ENCODE data around the gene CELSR1. TPM values are rescaled to one million over a fixed set of nuclear protein-coding genes. Genes with fewer than 3 reads are reported as not detected.

CELSR1 gene
- total RNA-seq, 1 experiment from 2014 or later: 22.6 TPM

- H3K56ac ChIP-seq (ENCODE audit: insufficient read length, low read depth, low read length): no peak overlapping the region
- no peak overlapping the region for H3T11ph ChIP-seq (ENCODE audit: low read length)
- no peak overlapping the region for H2BK15ac ChIP-seq (ENCODE audit: low read depth, low read length)
- H4K5ac ChIP-seq (ENCODE audit: insufficient read length, low read depth, low read length): no peak overlapping the region
- Mint-ChIP-seq H3K36me3 (ENCODE audit: insufficient read depth in 1 of 3, low read depth in 3 of 3) (peaks cover 4 to 12% (median 7%) of the 10 kb centered on the region in 3 experiments; a peak in 6 of 7 replicates), H3K4me1 (peaks cover 2 to 7% of the 10 kb centered on the region in 2 experiments; a peak in 1 of 4 replicates), H3K27me3 (ENCODE audit: low read depth) (no peaks in the 10 kb centered on the region), H3K4me3 (no peak overlapping the region), H3K9me3 (no peaks in the 10 kb centered on the region; a peak in 1 of 5 replicates), H3K27ac (no peak overlapping the region)
- H3K4me1 ChIP-seq (ENCODE audit: insufficient read depth, low read length): no peaks in the 10 kb centered on the region
- no peak overlapping the region for H3K27ac ChIP-seq (ENCODE audit: insufficient read length, low read depth, low read length)
- no peak overlapping the region for H2BK5ac ChIP-seq (ENCODE audit: insufficient read length, low read length)
- H2AFZ ChIP-seq (ENCODE audit: low read length): no peak overlapping the region
- H3K23me2 ChIP-seq (ENCODE audit: insufficient read length, low read depth, low read length, poor library complexity, severe bottlenecking): peaks cover 3% of the 10 kb centered on the region
- H2BK20ac ChIP-seq (ENCODE audit: low read depth, low read length, poor library complexity, severe bottlenecking): no peak overlapping the region
- H4K91ac ChIP-seq (ENCODE audit: insufficient read length, low read depth, low read length): no peak overlapping the region
- no peak overlapping the region for H3K4ac ChIP-seq (ENCODE audit: low read depth, low read length)
- TF ChIP-seq, protein P1, sequence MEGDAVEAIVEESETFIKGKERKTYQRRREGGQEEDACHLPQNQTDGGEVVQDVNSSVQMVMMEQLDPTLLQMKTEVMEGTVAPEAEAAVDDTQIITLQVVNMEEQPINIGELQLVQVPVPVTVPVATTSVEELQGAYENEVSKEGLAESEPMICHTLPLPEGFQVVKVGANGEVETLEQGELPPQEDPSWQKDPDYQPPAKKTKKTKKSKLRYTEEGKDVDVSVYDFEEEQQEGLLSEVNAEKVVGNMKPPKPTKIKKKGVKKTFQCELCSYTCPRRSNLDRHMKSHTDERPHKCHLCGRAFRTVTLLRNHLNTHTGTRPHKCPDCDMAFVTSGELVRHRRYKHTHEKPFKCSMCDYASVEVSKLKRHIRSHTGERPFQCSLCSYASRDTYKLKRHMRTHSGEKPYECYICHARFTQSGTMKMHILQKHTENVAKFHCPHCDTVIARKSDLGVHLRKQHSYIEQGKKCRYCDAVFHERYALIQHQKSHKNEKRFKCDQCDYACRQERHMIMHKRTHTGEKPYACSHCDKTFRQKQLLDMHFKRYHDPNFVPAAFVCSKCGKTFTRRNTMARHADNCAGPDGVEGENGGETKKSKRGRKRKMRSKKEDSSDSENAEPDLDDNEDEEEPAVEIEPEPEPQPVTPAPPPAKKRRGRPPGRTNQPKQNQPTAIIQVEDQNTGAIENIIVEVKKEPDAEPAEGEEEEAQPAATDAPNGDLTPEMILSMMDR (conservative IDR thresholded peaks at IDR 0.05): no peak
- no peak overlapping the region for H3K14ac ChIP-seq (ENCODE audit: insufficient read depth, low read length)
- H2BK12ac ChIP-seq (ENCODE audit: insufficient read length, low read depth, low read length): no peak overlapping the region
- H3K4me2 ChIP-seq (ENCODE audit: insufficient read depth, insufficient read length, low read length): no peak overlapping the region
- no peaks in the 10 kb centered on the region for H3K9me3 ChIP-seq (ENCODE audit: control insufficient read depth, low read depth, low read length)
- no peaks in the 10 kb centered on the region for H4K20me1 ChIP-seq (ENCODE audit: control insufficient read depth, insufficient read depth, insufficient read length)
- no peak overlapping the region for H3K18ac ChIP-seq (ENCODE audit: insufficient read length, low read depth, low read length)
- H3K9ac ChIP-seq (ENCODE audit: extremely low read depth, insufficient read length, low read length): no peak overlapping the region
- no peaks in the 10 kb centered on the region for H3K79me2 ChIP-seq (ENCODE audit: insufficient read depth, low read length)
- H3K23ac ChIP-seq (ENCODE audit: insufficient read length, low read depth, low read length): no peak overlapping the region
- H3K27me3 ChIP-seq (ENCODE audit: insufficient read depth, low read length): no peaks in the 10 kb centered on the region
- no peak overlapping the region for H2AK5ac ChIP-seq (ENCODE audit: insufficient read length, low read length)
- H3K79me1 ChIP-seq (ENCODE audit: insufficient read depth, low read depth, low read length, poor library complexity, severe bottlenecking): no peaks in the 10 kb centered on the region
- no peak overlapping the region for H4K8ac ChIP-seq (replicated peaks; ENCODE audit: insufficient read length, low read depth, low read length)
- no peak for DNase-seq
- WGBS (ENCODE audit: extremely low coverage, insufficient read length, low lambda C conversion rate): no CpG with 5 or more reads among the region's 16 CpGs
- no peak overlapping the region for H2BK120ac ChIP-seq (ENCODE audit: low read depth, low read length, poor library complexity, severe bottlenecking)
Observed at GRCh38 chr22:46433318-46433717, 104.1 kb downstream of the CELSR1 start.

Measured in H9 (cell line).